Measurements from ENCODE around the gene ZNF827.

- TF ChIP-seq CTCF (IDR thresholded peaks at IDR 0.05) (no peak), POLR2AphosphoS5 (IDR thresholded peaks at IDR 0.05) (no peak), POLR2A (IDR thresholded peaks at IDR 0.05) (no peak), EP300 (IDR thresholded peaks at IDR 0.05) (no peak)
Observed at GRCh38 chr4:145766273-145766672, 172.3 kb downstream of the ZNF827 start.
